Osteocyte (in vitro differentiated cells): ENCODE data around the gene NOSTRIN. TPM values are rescaled to one million over a fixed set of nuclear protein-coding genes. Genes with fewer than 3 reads are reported as not detected.

Experiments
- DNase-seq: peaks from one replicate; pipeline ENCODE4 v3.0.0; 2021; ENCODE audit warnings: mixed read lengths; ENCODE audit not compliant: unreplicated experiment; ENCODE audit errors: extremely low spot score
- H3K27ac Mint-ChIP-seq: one replicate; pipeline ENCODE4 v1.8.0; 2021; ENCODE audit warnings: mild to moderate bottlenecking, mixed read lengths; ENCODE audit not compliant: unreplicated experiment
- H3K27me3 Mint-ChIP-seq: one replicate; pipeline ENCODE4 v1.8.0; 2021; ENCODE audit warnings: mixed read lengths; ENCODE audit not compliant: unreplicated experiment
- H3K36me3 Mint-ChIP-seq: one replicate; pipeline ENCODE4 v1.8.0; 2021; ENCODE audit warnings: mixed read lengths; ENCODE audit not compliant: unreplicated experiment
- H3K4me1 Mint-ChIP-seq: one replicate; pipeline ENCODE4 v1.8.0; 2021; ENCODE audit warnings: mixed read lengths; ENCODE audit not compliant: unreplicated experiment
- H3K4me3 Mint-ChIP-seq: one replicate; pipeline ENCODE4 v1.8.0; 2021; ENCODE audit warnings: mild to moderate bottlenecking, moderate library complexity, mixed read lengths; ENCODE audit not compliant: unreplicated experiment
- H3K9me3 Mint-ChIP-seq: one replicate; pipeline ENCODE4 v1.8.0; 2021; ENCODE audit warnings: mixed read lengths; ENCODE audit not compliant: unreplicated experiment
- CTCF ChIP-seq: fragments of 200-600 bp; sonication (generic); IDR thresholded peaks from 2 replicates; pipeline ENCODE4 v1.5.0; 2021; ENCODE audit warnings: antibody characterized with exemption, mild to moderate bottlenecking, moderate library complexity
- total RNA-seq: library from RNA; stranded (reverse); gene quantifications from 2 replicates; pipeline ENCODE4 v1.2.1, GENCODE V29; 2021

NOSTRIN gene
- total RNA-seq, 1 donor from 2014 or later, result not detected

GRCh38 chr2:168782271-168782670 is 20.2 kb upstream of the NOSTRIN start:
- H3K9me3 Mint-ChIP-seq, result no peaks in the 10 kb centered on the region
- TF ChIP-seq CTCF, result no peak
- H3K4me3 Mint-ChIP-seq, result no peak overlapping the region
- H3K27ac Mint-ChIP-seq, result no peak overlapping the region
- no peak for DNase-seq
- H3K27me3 Mint-ChIP-seq, result peaks cover 4% of the 10 kb centered on the region
- H3K4me1 Mint-ChIP-seq, result peaks cover 2% of the 10 kb centered on the region
- no peaks in the 10 kb centered on the region for H3K36me3 Mint-ChIP-seq

- Mint-ChIP-seq H3K27ac (no peak overlapping the region), H3K36me3 (no peaks in the 10 kb centered on the region), H3K9me3 (no peaks in the 10 kb centered on the region), H3K4me1 (peaks cover 2% of the 10 kb centered on the region), H3K27me3 (peaks cover 13% of the 10 kb centered on the region), H3K4me3 (no peak overlapping the region)
- DNase-seq, result no peak
- no peak for TF ChIP-seq CTCF
Measured at GRCh38 chr2:168784993-168785392, 17.4 kb upstream of the NOSTRIN start.

GRCh38 chr2:168787098-168787781 is 15.2 kb upstream of the NOSTRIN start:
- Mint-ChIP-seq H3K4me3 (no peak overlapping the region), H3K4me1 (no peaks in the 10 kb centered on the region), H3K27me3 (peaks cover 13% of the 10 kb centered on the region), H3K27ac (no peak overlapping the region), H3K36me3 (peaks cover 2% of the 10 kb centered on the region), H3K9me3 (no peaks in the 10 kb centered on the region)
- TF ChIP-seq CTCF, result no peak
- no peak for DNase-seq

GRCh38 chr2:168787782-168788376 is 14.6 kb upstream of the NOSTRIN start:
- no peaks in the 10 kb centered on the region for H3K9me3 Mint-ChIP-seq
- H3K36me3 Mint-ChIP-seq, result peaks cover 2% of the 10 kb centered on the region
- no peak for DNase-seq
- H3K4me3 Mint-ChIP-seq, result no peak overlapping the region
- H3K27me3 Mint-ChIP-seq, result peaks cover 13% of the 10 kb centered on the region
- H3K27ac Mint-ChIP-seq, result no peak overlapping the region
- TF ChIP-seq CTCF, result no peak
- H3K4me1 Mint-ChIP-seq, result no peaks in the 10 kb centered on the region

GRCh38 chr2:168789776-168790175 is 12.7 kb upstream of the NOSTRIN start:
- no peak for TF ChIP-seq CTCF
- Mint-ChIP-seq H3K4me3 (no peak overlapping the region), H3K27ac (no peak overlapping the region), H3K9me3 (no peaks in the 10 kb centered on the region), H3K27me3 (peaks cover 10% of the 10 kb centered on the region), H3K4me1 (no peaks in the 10 kb centered on the region), H3K36me3 (peaks cover 2% of the 10 kb centered on the region)
- no peak for DNase-seq
